Epithelial cell of esophagus (primary cell): ENCODE results near the gene MIB2.
"Not testable (repeated sequence)": the region's sequence is repeated elsewhere in the genome, so short reads cannot be mapped to it uniquely, and the experiment has no call there.

Experiments
- DNase-seq: peaks from one replicate; pipeline ENCODE4 v3.0.0; 2010; ENCODE audit warnings: low read depth
- H3K4me3 ChIP-seq: 2 replicates; pipeline ENCODE4 v1.5.1; 2011; ENCODE audit warnings: mild to moderate bottlenecking, low read length, control low read depth
- TF ChIP-seq, protein P1 (sequence below): IDR thresholded peaks from 2 replicates; pipeline ENCODE4 v1.5.1; 2011; ENCODE audit warnings: low read depth, mild to moderate bottlenecking, low read length, control low read depth, inconsistent platforms; ENCODE audit not compliant: insufficient read depth; ENCODE audit errors: missing control alignments

MIB2 gene

DNA sequence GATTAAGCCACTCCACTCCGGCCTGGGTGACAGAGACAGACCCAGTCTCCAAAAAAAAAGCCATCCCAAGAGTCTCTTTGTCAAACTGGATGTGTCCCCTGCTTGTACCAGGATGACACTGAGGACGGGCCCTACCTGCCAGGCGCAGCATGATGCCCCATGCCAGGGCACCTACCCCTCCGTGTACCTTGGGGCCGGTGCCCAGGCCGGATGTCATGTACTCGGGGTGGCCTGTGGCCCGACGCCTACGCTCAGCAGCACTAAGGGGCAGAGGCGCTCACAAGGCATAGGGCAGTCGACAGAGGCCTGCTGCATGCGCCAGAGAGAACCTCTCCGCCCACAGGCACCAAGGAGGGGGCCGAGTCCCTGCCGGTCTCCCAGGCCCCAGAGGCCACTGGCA, 24.1 kb downstream of the MIB2 start:
- not testable (repeated sequence) for H3K4me3 ChIP-seq, DNase-seq

DNA sequence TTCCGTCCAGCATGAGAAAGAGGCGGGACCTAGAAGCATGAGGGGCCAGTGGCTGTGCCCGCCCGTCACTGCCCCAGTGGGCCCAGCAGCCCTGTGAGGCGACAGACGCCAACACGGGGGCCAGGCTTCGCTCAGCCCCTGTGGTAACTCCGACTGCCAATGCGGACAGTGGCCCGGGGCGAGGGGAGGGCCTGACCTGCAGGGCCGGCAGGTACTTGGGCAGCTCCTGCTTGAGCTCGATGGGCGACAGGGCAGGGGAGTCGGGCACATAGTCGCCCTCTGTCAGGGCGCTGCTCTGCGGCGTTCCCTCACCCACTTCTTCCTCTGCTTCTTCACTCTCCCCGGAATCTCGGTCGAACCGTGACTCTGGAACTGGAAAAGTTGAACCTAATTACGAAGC, 24.8 kb downstream of the MIB2 start:
- H3K4me3 ChIP-seq, DNase-seq: not testable (repeated sequence)

DNA sequence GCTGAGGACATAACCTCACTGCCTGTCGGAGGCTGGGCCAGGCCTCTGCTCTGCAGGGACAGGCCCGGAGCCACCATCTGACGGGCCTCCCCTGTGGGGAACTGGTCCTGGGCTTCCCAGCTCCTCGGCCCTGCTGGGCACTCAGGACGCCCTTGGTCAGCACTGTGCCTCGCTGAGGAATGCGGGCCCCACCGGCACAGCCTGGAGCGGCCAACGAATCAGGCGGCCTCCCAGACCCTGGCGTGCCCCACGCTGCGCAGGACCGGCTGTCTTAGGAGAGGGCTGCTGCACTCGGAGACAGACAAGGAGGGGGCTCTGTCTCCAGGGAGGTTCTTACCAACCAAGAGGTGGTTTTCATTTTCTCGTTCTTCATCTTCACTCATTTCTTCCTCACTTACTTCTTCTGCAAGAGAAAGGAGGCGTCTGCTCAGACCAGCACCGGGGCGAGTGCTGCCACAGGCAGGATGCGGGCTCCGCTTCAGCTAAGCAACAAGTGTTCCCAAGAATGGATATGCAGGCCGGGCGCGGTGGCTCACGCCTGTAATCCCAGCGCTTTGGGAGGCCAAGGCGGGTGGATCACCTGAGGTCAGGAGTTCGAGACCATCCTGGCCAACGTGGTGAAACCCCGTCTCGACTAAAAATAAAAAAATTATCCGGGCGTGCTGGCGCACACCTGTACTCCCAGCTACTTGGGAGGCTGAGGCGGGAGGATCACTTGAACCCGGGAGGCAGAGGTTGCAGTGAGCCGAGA, 25.6 kb downstream of the MIB2 start:
- DNase-seq, H3K4me3 ChIP-seq: not testable (repeated sequence)

DNA sequence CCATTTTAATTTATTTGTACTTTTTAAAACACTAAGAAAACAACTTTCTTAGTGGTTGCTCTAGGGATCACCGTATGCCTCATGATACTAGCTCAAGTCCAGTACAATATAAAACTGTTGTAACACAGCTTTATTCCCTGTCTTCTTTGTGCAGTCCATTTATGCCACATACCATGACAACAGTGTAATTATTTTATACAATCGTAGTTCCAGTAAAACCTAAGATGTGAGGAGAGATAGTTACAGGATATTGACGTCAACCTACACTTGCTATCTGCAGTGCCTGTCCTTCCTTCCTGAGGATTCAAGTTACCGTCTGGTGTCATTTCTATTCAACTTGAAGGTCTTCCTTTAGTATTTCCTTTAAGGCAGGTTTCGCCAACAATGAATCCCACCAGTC, 31.0 kb downstream of the MIB2 start:
- H3K4me3 ChIP-seq: not testable (repeated sequence)

DNA sequence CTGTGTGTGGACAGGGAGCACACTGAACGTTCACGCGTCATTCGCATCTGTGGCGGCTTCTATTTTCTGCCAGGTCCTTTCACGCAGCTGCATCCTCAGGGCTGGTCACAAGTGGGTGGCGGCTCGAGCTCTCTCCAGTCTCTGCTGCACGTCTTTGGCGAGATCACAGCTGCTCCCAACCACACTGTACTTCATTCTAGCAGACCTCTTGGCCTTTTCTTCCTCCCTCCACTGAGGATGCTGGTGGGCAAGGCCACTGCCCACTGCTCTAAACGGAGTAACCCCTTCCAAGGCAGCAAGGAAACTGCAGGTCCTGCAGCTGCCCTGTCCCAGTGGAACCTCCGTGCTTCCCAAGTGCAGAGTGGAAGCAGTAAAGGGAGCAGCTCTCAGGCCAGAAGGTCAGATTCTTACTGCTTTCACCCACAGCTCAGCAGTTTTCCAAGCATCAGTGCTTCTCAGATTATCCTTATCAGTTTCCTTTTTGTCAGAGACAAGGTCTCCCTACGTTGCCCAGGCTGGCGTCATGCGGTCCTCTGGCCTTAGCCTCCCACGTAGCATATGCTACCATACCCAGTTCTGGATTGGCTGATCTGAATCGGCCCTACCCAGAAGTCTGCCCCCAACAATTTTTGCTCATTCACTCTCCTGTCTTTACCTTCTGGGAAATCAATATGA, 32.4 kb downstream of the MIB2 start:
- not testable (repeated sequence) for H3K4me3 ChIP-seq, DNase-seq

More for the DNA sequence above, 31.0 kb downstream of the MIB2 start:
- not testable (repeated sequence) for DNase-seq

DNA sequence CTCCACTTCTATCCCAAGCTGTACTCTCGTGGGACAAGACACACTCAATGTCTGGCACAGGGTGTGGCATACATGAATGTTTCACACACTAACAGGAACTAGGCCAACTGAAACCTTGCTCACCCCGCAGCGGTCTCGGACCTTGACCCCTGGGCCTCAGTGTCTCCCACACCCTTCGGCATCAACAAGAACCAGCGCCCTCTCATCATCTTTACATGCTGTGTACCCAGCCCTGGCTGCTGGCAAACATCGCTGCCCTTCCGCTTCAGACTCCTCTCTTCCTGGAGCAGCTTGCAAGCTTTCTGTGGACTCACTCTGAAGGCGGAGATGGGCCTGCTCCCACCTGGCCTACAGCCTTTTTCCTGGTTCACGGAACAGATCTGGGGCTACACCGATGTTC, 33.0 kb downstream of the MIB2 start:
- not testable (repeated sequence) for H3K4me3 ChIP-seq, DNase-seq

DNA sequence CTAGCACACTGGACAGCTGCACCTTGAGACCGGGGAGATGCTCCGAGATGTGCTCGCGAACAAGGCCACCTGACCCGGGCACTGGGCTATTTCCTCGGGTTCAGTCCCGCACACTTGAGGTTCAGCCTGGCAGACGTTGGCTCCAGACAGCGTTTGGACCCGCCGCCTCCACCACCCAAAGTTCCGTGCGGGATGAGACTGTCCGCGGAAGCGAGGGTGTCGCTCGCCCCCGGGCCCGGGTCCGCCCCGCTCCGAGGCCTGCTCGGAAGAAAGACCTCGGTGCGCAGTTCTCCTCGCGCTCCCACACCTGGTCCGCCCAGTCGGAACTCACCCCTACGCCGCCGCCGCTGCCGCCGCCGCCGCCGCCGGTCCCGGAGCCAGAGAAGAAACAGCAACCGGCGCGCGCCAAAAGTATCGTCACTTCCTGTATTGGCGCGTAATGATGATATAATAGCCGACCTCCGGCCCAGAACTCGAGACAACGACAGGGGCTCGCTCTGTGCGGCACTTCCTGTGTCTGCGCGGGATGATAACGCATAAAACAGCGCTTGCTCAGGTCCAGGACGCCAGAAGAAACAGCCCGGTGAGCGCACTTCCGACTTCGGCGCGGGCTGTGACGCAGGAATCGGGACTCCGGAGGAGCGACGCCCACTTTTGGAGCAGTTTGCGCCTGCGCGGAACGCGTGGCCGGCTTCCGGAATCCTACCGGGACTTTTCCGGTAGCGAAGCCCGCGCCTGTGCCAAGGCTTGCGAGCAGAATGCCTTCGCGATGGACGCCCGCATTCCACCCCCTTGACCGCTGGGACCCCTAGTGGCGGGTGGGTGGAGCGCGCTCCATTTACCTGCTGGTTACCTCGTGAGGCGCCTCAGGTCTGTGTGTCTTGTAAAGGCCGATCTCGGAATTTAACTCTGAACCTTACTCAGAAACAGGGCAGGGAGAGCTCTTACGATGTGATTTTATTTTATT, 43.6 kb downstream of the MIB2 start, which contains the start of gene CDK11B:
Gene CDK11B, minus strand, starts transcription at position 422 of the 967 bp plus-strand sequence. CDS start 1,519 bp downstream, outside the sequence.
- H3K4me3 ChIP-seq: peak within 1 kb of the TSS; percentile 46
- peak; percentile 98 for DNase-seq

DNA sequence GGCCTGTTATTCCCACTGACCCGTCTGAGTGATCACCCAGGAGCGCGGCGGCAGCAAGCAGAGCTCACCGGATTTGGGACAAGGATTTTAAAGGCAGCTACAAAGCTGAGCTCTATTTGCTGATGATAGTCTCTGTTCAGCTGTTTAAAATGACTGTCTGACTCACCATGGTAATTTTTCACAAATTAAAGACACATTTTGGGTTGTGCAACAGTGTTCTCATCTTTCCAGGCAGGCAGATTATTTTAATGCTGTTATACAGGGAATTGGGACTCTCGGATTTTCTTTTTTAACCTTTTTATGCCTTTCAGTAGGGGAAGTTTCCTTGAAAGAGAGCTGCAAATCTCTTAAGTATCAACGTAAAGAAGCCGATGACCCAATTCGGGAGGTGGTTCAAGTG, 47.1 kb downstream of the MIB2 start:
- DNase-seq, H3K4me3 ChIP-seq: not testable (repeated sequence)

DNA sequence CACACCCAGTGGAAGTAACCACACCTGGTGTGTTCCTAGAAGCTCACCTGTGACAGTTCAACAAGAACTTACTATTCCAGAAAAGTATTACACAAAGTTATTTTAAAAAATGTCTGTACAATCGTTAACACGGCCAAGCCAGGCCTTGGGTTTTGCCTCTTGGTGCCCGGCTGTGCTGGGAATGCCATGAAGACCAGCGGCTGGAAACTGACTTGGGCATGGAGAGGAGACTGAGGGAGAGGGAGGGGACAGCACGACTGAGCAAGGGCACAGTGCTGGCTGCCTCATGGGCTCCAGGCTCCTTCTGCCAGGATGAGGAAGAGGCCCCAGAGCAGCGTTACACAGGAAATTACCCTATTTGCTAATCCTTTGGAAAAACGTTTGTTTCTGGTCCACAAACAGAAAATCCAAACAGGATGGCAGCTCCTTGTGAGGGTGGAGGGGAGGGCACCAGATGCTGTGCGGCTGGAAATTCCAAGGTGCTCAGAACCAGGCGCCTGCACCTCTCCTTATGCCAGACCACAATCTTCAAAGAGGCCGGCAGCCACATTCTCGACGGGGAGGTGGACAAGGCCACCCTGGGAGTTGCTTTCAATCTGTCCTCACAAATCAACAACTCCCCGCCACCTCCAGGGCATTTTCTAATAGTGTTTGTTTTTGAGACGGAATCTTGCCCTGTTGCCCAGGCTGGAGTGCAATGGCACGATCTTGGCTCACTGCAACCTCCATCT, 47.7 kb downstream of the MIB2 start:
- DNase-seq, H3K4me3 ChIP-seq: not testable (repeated sequence)

DNA sequence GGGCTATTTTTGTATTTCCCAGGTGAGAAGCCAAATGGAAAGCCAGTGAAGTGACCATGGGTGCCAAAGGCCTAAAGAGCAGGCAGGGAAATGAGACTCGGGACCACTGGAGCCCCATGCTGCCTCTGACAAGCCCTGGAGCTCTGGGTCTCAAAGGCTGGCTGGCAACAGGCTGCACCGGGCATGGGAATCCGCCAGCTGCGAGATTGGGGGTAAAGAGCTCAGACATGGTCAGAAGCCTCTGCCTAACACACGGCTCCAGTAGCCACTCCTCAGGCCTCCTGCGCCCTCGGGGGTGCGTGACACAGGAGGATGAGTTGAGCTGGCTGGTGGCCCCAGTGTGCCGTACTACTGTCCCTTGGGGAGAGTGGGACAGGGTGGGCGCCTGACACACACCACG, 49.0 kb downstream of the MIB2 start:
- not testable (repeated sequence) for DNase-seq, H3K4me3 ChIP-seq

DNA sequence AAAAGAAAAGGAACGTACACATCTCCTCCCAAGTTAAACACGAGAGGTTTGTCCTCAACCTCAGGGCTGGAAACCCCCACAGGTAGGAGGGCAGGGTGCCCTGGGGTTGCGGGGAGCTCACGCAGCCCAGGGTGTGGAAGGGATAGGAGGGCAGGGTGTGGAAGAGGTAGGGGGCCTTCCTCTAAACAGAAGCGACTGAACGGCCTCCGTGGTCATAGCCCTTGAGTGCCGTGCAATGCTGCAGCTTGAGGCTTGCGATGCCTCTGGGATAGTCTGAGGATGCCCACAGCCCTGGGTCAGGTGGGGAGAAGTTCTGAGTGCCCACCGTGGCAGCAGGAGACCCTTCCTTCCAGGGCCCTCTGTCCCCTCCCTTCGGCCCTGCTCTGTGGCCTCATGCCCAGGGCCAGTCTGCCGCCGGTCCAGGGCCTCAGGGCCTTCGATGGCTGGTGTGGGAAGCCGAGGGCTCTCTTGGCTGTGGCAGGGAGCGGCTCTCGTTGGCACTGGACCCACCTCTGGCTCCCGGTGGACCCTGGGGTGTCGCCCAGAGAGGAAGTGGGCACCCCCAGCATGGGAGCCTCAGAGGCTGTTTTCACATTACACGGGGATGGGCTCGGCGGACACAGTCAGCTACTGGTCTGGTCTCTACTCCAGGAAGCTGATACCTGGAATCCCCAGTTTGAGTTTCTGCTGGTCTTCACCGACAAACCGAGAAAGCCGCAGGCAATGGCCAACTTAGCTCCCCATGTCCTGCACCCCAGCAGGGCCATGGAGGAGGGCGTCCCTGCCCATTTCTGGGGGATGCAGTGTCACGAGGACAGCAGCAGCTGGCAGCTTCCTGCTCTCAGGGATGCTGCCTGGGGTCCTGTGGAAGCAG, 49.9 kb downstream of the MIB2 start:
- TF ChIP-seq, protein P1, sequence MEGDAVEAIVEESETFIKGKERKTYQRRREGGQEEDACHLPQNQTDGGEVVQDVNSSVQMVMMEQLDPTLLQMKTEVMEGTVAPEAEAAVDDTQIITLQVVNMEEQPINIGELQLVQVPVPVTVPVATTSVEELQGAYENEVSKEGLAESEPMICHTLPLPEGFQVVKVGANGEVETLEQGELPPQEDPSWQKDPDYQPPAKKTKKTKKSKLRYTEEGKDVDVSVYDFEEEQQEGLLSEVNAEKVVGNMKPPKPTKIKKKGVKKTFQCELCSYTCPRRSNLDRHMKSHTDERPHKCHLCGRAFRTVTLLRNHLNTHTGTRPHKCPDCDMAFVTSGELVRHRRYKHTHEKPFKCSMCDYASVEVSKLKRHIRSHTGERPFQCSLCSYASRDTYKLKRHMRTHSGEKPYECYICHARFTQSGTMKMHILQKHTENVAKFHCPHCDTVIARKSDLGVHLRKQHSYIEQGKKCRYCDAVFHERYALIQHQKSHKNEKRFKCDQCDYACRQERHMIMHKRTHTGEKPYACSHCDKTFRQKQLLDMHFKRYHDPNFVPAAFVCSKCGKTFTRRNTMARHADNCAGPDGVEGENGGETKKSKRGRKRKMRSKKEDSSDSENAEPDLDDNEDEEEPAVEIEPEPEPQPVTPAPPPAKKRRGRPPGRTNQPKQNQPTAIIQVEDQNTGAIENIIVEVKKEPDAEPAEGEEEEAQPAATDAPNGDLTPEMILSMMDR: no peak
- DNase-seq: no peak
- H3K4me3 ChIP-seq: no peak overlapping the region
